ENCODE results near the gene RILPL2.
"Not testable (repeated sequence)": the region's sequence is repeated elsewhere in the genome, so short reads cannot be mapped to it uniquely, and the experiment has no call there.

RILPL2 gene, protein sequence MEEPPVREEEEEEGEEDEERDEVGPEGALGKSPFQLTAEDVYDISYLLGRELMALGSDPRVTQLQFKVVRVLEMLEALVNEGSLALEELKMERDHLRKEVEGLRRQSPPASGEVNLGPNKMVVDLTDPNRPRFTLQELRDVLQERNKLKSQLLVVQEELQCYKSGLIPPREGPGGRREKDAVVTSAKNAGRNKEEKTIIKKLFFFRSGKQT

DNA sequence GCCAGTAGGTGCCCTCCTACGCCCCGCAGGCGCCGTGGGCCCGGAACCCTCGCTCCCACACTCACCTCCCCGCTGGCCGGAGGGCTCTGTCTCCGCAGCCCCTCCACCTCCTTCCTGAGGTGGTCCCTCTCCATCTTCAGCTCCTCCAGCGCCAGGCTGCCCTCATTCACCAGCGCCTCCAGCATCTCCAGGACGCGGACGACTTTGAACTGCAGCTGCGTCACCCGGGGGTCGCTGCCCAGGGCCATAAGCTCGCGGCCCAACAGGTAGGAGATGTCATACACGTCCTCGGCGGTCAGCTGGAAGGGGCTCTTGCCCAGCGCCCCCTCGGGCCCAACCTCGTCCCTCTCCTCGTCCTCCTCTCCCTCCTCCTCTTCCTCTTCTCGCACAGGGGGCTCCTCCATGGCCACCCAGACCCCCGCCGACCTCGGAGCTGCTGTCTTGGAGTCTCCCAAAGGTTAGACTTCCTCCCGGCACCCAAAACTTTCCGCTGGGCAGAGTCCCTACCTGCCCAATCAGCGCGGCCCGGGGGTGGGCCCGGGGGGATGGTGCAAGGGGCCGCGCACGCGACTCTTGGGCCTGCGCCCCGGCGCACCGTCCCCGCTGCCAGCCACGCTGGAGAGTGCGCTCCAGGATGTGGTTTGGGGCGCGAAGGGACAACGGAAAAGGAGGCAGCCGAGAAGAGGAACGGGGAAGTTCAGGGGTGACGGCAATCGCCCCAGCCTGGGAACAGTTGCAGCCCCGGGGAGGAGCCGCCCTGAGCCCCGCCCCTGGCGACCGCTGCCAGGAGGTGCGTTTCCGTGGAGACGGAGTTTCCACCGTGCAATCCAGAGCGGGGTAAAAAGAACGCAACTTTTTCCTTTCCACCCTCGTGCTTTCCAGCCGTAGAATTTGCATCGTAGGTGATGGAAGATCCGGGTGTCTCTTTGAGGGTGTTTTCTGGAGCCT lies at the start of gene RILPL2:
TSS of gene RILPL2 (minus strand) at position 668 of the 948 bp plus-strand sequence. CDS start at position 404, 264 bp downstream.
- peak; percentile 82 to 96 (median 89) for DNase-seq (ENCODE audit: low read depth in 3 of 3)

DNA sequence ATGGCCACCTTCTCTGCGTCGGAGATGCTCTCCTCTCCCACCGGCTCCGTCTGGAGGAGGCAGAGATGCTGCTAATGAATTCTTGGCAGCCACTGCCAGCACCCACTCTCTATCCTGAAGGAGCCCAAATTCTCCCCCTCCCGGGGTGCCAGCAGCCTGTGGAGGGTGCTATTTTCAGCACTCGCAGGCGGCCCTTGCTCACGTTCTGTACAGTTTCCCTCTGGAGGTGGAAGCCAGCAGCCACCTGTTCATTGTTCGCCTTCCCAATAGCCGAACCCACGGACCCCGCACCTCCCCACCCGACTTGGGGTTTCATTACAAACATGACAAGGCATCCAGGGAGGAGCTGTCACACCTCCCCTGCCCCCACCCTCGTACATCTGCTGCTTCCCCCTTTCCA lies 49.3 kb upstream of the RILPL2 start:
- DNase-seq (ENCODE audit: low read depth in 3 of 3): no peak

DNA sequence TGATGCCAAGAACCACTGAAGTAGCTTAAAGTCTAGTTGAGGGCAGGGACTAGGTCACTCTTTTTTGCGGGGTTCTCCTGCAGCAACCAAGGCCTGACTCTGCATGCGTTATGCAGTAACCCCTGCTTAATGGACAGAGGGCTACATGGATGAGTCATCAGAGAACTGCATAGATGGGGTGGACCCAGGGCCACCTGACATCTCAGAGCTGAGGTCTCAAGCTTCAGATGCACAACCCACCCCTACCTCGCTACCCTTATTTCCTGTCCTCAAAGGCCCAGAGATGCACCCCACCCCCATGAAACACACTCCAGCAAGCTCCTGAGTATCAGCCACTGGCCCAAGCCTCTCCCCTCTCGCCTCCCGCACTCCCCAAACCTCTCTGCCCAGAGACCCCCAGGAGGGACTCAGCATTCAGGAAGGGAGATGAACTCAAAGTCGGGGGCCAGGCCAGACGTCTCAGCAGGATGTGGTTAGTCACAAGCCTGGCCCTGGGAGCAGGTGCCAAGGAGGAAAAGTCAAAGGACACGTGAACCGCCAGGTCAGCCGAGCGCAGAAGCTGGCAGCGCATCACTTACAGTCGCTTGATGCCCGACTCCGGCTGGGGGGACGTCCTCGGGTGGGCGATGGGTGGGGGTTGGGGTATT lies 47.2 kb upstream of the RILPL2 start:
- no peak for DNase-seq (ENCODE audit: low read depth in 3 of 3)

DNA sequence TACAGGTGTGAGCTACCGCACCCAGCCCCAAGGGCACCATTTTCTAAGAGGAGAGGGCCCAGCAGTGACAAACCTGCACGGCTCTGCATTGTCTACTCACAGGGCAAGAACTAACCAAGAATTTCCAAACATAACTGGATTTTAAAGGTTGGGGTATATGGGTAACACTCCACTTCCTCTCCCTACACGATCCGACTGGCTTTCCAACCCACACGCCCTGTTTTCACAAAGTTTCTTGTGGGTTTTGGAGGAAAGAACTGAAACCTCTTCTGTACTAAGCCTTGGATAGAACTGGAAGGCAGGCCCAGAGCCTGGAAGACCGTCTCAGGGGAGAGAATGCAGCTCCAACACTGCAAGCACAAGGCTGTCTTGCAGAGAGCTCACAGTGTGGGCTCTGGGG lies 46.4 kb upstream of the RILPL2 start:
- DNase-seq (ENCODE audit: low read depth in 3 of 3): no peak

DNA sequence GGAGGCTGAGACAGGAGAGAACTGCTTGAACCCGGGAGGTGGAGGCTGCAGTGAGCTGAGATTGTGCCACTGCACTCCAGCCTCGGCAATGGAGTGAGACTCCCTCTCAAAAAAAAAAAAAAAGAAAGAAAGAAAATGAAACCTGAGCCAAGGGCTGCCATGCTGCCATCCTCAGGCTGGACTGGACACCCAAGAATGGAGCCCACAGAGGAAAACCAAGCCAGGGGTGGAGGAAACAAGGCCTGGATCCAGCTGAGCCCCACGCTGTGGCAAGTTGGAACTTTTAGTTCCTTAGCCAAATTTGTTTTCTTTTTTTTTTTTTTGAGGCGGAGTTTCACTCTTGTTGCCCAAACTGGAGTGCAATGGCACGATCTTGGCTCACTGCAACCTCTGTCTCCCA lies 44.8 kb upstream of the RILPL2 start:
- DNase-seq (ENCODE audit: low read depth in 3 of 3): not testable (repeated sequence)

DNA sequence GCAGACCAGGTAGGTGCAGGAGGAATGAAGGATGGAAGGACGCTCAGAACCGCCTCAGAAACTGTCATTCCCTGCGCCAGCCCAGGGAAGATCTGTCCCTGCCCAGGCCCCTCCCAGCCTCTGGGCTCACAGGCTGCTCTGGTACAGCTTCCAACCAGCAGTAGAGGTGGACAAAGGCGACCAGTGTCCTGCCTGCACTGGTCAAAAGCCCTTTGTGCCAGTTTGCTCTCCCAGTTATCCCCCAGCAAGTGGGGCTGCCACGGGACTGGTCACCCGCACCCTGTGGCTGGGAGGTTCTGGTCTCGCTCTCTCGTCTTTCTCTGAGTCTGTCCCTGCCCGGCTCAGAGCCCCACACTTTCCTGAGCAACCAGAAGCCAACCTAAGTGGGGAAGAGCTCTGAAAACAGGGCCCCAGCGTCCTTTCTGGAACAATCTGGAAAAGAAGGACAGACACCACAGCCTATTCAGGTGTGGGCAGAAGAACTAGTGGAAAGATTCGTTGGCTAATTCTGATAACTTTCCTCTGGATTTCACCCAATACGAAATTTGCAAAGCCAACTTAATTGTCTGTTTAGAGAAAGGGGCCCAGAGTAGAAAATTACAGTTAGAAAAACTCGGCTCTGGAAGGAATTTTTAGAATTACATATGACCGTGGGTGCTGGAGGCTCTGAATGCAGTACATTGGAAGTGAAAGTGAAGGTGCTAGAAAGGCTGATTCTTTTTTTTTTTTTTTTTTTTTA lies 43.1 kb upstream of the RILPL2 start:
- DNase-seq (ENCODE audit: low read depth in 3 of 3): no peak

DNA sequence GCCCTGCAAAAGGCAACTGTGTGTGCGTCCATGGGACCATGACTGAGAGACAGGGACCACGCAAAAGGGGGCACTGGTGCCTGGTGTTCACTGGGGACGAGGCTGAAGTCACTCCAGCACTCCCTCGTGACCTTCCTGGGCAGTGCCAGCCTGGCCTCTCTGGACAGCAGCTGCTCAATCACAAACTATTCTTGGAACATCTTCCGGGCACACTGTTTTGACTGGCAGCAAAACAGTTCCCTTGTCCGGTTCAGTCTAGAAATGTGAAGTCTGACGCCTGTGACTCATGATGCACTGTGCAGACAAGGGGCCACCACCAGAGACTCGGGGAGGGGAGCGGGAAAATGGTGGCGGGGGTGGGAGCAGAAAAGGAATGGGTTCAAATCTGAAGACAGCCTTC lies 42.3 kb upstream of the RILPL2 start:
- no peak for DNase-seq (ENCODE audit: low read depth in 3 of 3)

DNA sequence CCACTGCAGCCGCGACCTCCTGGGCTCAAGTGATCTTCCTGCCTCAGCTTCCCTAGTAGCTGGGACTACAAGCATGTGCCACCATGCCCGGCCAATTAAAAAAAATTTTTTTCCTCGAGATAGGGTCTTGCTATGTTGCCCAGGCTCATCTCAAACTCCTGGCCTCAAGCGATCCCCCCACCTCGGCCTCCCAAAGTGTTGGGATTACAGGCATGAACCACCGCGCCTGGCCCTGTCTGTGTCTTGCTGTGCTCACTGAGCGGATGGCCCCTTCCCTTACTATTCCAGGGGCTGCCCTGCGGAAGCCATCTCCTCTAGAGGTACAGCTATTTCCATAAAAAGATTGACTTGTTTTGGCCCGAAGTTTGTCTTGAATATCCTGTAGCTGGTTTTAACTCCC lies 41.6 kb upstream of the RILPL2 start:
- no peak for DNase-seq (ENCODE audit: low read depth in 3 of 3)

DNA sequence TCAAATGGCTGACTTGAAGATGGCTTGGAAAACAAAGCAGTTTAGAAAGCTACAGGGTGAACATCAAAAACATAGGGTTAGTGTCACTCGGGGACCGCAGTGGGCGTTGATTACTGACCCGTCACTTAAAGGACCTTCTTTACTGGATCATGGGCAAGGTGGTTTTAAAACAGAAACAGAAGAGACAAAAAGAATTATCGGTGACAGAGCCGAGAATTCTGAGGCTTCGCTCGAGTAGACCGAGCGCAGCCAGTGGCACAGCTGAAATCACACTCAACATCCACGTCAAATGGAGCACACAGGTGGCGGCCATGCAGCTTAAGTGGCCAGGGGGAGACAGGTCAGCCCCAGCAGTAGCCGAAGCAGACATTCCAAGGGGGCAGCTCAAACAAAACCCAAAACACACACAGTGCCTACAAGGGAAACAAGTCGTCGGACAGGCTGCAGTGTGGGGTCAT lies 38.8 kb upstream of the RILPL2 start:
- DNase-seq (ENCODE audit: low read depth in 3 of 3): no peak

DNA sequence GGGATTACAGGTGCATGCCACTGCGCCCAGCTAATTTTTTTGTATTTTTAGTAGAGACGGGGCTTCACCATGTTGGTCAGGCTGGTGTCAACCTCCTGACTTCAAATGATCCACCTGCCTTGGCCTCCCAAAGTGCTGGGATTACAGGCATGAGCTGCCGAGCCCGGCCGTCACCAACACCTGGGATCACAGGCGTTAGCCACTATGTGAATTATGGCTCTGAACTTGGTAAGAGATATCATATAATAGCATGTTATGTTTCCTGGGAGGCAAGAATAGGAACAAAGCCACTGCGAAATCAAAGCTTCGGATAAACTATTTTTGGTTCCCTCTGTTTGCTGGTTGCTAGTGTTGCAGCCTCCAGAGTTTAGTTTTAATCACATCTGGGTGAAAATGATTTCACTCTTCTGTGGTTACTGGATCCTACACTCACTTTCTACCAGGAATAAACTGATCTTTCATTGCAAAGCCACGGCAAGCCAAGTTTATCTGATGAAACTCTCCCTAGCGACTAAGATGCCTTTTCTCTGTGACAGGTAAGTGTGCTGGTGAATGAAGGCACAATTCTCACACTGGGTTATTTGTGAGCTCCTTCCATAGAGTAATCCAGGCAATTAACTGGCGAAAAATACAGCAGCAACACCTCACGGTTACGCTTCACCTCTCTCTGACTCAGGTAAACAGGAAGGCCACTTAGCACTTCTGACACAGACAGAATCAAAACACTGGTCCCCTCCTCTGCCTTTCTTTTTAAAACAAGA lies 38.2 kb upstream of the RILPL2 start:
- no peak for DNase-seq (ENCODE audit: low read depth in 3 of 3)

DNA sequence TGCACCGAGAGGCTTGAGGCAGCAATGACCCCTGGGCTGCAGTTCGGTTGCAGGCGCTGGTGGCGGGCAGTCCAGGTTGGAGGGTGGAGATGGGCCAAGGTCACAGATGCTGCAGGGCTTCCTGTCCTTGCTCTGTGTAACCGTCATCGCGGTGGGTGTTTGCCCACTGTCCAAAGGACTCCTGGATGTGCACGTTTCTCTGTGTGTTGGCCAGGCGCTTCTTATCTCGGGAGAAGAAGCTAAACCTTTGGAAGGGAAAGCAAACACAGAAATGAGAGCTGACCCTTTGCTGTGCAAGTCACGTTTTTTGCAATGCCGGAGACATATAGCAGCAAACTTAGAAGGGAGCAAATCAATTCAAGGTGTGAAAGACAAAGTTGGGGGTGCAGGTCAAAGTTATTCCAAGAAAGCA lies 36.0 kb upstream of the RILPL2 start:
- DNase-seq (ENCODE audit: low read depth in 3 of 3): no peak

DNA sequence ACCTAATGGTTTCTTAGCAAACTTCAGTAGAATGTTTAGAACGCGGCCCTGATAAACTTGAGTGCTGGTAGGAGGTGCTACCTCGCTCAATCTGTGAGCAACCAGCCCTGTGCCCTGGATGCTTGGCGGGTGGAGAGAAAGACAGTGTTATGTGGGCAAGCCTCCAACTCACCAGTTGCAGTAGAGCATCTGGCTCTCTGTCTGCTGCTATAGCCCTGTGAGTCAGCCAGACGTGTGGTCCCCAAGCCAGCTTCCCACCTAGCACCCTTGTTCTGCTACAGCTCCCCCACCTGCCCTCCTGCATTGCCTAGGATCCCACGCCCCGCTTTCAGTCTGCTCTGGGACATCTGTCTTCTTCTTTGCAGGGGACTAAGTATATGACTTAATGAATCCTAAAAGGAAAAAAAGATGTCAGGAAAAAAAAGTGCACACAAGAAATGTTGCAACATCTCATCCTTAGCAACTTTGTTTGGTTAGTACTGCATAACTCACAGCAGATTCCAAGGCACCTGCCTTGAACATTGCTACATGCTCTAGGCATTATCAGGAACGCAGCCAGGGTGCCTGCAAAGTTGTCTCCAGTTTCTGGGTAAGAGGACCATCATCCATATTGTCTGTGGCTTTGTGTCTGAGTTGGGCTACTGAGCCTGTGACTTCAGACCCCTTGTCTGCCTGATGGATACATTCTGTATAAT lies 35.0 kb upstream of the RILPL2 start:
- DNase-seq (ENCODE audit: low read depth in 3 of 3): no peak

DNA sequence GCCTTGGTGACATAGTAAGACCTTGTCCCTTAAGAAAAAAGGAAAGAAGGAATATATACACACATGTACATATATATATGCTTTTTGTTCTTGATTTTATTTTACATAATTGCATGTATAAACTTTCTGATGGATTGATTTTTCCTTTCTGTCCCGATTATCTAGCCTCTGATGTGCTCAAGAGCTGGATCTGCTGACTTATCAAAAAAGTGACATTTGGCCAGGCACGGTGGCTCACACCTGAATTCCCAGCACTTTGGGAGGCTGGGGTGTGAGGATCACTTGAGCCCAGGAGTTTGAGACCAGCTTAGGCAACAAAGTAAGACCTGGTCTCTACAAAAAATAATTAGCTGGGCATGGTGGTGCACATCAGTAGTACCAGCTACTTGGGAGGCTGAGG lies 33.5 kb upstream of the RILPL2 start:
- DNase-seq (ENCODE audit: low read depth in 3 of 3): no peak

DNA sequence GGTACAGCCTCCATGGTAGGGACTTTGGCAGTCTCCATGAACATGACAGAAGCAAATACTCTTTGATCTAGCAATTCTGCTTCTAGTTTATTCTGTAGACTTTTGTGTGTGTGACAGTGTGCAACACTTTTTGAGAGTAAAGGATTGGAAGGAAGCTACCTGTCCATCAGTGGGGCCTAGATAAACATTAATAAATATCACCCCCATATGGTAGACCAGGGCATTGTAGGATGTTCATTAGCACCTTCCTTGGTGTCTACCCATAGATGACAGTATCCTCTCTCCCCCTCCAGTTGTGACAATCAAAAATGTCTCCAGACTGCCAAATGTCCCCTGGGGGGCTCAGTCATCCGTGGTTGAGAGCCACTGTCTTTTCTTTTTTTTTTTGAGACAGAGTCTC lies 32.3 kb upstream of the RILPL2 start:
- no peak for DNase-seq (ENCODE audit: low read depth in 3 of 3)

DNA sequence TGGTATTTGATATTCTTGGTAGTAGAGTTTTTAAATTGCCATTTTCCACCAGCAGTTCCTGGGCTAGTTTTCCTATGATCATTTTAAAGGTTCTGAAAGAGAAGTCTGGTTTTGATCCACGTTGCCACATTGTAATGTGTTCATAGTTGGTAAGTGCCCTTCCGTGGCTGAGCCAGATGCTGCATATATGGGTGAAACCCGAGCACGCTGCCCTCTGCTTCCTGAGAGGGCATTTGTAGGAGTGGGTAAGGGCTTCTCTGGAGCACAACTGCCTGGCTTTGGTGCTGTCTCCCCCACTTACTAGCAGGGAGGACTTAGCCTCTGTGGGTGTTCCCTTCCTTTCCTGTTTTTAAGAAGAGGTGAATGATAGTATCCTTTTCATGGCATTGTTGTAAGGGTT lies 28.6 kb upstream of the RILPL2 start:
- DNase-seq (ENCODE audit: low read depth in 3 of 3): no peak

DNA sequence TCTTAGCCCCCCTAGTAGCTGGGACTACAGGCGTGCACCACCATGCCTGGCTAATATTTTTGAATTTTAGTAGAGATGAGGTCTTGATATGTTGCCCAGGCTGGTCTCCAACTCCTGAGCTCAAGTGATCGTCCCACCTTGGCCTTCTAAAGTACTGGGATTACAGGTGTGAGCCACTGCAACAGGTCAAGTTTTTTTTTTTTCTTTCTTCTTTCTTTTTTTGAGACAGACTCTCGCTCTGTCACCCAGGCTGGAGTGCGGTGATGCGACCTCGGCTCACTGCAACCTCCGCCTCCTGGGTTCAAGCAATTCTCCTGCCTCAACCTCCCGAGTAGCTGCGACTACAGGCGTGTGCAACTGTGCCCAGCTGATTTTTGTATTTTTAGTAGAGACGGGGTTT lies 26.7 kb upstream of the RILPL2 start:
- DNase-seq (ENCODE audit: low read depth in 3 of 3): not testable (repeated sequence)

DNA sequence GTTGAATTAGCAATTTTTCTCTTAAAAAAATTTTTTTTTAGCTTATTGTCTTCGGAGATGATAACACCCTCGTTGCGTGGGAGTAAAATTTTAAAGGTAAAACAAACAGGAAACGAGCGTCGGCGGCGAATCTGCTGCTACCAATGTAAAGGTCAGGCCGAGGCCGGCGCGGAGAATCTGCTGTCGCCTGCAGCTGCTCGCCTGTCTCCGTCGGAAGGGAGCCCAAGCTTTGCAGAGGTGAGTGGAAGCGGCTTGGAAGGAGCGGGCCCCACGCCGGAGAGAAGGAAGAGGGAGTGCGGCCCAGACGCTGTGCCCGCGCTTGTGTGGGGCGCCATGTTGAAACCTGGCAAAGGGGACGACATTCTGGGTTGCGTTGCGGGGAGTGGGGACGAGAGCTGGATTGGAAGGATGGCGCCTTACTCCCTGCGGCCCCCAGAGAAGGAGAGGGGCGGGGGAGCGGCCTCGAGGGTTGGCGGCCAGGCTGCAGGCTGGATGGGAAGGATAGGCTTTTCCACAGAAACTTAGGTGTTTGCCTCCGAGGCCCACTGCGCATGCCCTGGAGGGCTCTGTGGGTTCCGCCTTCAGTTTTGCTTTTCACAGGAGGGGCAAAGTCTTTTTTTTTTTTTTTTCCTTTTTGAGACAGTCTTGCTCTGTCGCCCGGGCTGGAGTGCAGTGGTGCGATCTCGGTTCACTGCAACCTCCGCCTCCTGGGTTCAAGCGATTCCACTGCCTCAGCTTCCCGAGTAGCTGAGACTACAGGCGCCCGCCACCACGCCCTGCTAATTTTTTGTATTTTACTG lies 21.7 kb upstream of the RILPL2 start, which contains the start of gene SNRNP35:
TSS of gene SNRNP35 (plus strand) at position 160 of the 800 bp plus-strand sequence. CDS start 7,402 bp downstream, outside the sequence.
- DNase-seq (ENCODE audit: low read depth in 3 of 3): peak; percentile 73 to 80 (median 75)

DNA sequence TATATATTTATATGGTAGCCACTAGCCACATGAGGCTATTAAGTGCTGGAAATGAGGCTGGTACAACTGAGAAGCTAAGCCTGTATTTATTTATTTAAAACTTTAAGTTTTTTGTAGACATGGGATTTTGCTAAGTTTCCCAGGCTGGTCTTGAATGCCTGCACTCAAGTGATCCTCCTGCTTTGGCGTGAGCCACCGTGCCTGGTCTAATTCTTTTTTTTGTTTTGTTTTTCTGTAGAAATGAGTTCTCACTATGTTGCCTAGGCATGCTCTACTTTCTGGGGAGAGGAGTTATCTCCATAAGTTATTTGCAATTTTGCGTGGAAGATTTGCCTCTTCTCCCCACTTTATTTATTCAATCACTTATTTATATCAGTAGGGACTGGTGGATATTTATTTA lies 16.7 kb upstream of the RILPL2 start:
- no peak for DNase-seq (ENCODE audit: low read depth in 3 of 3)

DNA sequence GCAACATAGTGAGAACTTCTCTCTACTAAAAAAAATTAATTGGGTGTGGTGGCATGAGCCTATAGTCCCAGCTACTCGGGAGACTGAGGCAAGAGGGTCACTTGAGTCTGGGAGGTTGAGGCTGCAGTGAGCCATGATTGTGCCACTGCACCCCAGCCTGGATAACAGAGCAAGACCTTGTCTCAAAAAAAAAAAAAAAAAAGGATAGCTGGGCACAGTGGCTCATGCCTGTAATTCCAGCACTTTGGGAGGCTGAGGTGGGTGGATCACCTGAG lies 15.7 kb upstream of the RILPL2 start:
- not testable (repeated sequence) for DNase-seq (ENCODE audit: low read depth in 3 of 3)

DNA sequence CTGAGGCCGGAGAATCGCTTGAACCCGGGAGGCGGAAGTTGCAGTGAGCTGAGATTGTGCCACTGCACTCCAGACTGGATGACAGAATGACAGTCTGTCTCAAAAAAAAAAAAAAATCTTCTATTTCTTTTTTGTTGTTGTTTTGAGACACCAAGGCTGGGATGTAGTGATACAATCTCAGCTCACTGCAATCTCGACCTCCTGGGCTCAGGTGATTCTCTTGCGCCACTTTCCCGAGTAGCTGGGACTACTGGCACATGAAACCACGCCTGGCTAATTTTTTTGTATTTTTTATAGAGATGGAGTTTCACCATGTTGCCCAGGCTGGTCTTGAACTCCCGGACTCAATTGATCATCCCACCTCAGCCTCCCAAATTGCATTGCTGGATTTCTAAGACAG lies 14.2 kb upstream of the RILPL2 start:
- DNase-seq (ENCODE audit: low read depth in 3 of 3): no peak
